HPDE6-E6E7 (cell line): ENCODE data around the gene TTC33.
A peak's percentile ranks its signal among the peaks of the same experiment; 100 is the strongest.

Source experiments
- DNase-seq: peaks from one replicate; pipeline ENCODE4 v3.0.0; 2011; ENCODE audit warnings: missing footprints; ENCODE audit errors: extremely low spot score

The TTC33 gene

GRCh38 chr5:40521108-40521785 lies 234.5 kb downstream of the TTC33 start:
- no peak for DNase-seq

- DNase-seq, result peak; percentile 96
Measured at GRCh38 chr5:40518485-40518917, 237.3 kb downstream of the TTC33 start.

DNA sequence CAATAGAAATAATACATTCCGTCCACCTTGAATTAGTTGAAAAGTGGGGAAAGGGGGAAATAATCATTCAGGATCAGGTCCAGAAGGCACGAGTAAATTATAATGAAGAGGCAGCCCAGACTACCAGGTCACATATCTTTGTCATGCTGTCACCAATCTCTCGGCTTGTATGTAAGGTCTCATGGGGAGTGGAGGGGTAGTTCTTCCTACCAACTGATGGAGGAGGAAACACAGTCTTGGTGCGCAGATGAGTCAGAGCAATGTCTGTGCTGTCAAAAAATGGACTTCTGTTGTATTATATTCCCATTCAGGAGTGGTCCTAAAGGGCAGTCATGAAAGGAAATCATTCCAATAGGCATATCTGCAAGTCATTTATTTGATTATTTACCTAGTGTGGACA lies 240.3 kb downstream of the TTC33 start:
- no peak for DNase-seq

- no peak for DNase-seq
Measured at GRCh38 chr5:40514976-40515375, 240.8 kb downstream of the TTC33 start.

DNA sequence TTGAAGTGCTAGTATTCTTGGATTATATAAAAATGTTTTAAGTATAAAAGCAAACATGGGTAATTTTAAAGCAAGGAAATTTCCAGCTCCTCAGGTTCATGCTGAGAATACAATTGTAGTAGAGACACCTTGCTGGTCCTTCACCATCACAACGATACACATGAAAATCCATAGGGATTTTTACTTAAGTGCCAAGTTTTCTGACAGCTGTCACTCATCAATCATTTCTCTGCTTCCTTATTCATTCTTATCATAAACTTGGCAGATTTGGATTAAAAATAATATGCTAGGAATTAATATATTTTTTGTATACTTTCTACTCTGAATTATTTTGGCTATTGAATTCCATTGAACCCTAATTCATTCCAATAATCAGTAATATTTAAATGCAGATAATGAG lies 244.0 kb downstream of the TTC33 start:
- no peak for DNase-seq

DNA sequence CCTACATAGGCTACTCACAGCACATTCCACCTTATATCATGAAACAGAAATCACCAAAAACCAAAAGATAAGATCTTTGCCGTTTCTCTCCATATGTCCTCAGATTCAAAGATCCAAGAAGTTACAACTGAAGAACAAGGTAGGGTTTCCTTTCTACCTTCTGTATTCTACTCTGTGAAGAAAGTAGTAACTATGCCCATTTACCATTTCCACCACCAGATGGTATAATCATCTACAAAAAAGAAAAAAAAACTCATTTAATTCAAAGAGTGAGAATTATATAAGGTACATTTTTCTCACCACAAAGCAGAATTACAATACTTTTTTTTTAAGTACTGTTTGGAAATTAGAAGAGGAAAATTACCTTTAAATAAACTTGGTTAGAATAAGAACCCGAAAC lies 248.7 kb downstream of the TTC33 start:
- DNase-seq, result no peak

DNA sequence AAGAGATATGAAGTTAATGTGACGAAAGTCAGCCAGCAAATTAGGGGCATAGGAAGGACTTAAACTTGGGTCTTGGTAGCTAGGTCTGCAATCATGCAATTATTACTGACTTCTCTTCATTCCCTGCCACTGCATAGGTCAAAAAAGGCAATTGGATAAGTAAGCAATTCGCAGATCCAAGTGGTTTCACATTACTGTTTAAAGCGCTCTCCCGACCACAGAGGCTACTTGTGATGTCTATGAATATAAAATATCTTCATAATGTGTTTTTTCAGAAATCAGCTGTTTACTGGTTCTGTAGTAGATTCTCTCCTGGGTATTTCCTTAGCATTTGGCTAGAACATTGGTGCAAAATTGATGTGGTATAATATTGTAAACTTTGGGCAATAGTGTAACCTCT lies 250.7 kb downstream of the TTC33 start:
- DNase-seq, result no peak

GRCh38 chr5:40503439-40503838 lies 252.3 kb downstream of the TTC33 start:
- no peak for DNase-seq

- no peak for DNase-seq
Measured at GRCh38 chr5:40502736-40503135, 253.0 kb downstream of the TTC33 start.

DNA sequence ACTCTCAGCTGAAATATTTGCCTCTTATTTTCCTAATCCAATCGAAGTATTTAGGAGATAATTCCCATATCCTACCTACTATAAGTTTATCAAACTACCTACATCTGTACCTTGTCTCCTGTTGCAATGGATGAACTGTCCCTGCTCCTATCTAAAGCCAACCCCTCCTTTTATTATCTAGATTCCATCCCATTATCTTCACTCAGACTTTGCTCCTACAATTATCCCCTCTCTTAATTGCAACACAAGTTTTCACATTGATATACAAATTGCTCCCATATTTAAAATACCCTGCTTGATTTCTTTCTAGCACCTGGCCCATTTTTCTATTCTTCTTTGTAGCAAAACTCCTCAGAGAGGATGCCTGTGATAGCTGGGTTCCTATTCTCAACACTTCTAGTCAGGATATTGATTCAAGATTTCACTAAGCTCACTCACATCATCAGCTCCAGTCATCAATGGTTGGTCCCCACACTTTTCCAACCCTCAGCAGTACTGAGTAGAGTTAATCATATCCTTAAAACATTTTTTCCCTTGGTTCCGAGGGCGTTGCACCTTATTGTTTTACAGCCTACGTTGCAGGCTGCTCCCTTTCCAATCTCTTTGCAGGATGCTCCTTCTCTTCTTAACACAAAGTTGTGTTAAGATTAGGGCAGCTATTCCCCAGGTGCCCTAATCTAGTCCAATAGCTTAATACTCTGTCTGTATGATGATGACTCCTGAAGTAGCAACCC lies 253.9 kb downstream of the TTC33 start:
- DNase-seq, result no peak

DNA sequence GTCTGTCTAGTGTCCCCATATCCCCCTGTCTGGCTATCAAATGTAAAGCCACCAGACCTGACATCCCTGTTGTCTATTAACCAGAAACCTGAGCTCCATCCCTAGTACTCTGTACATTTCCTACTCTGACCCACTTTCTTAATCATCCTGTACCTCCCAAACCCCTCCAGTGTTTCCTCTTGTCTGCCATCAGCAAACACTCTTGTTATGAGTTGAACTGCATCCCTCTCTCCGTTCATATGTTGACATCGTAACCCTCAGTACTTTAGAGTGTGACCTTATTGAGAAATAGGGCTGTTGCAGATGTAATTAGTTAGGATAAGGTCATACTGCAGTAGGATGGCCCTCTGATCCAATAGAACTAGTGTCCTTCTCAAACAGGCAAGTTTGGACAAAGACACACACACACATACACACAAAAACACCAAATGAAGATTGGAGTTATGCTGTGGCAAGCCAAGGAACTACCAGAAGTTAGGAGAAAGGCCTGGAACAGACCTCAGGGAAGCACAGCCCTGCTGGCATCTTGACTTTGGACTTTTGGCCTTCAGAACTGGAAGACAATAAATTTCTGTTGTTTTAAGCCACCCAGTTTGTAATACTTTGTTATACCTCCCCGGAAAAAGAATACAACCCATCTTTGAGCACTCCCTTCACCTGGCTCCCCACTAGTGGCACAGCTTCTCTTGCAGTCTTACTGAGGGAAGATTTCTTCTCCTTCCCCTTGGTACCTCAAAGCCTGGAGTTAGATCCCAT lies 256.1 kb downstream of the TTC33 start:
- DNase-seq, result no peak

DNA sequence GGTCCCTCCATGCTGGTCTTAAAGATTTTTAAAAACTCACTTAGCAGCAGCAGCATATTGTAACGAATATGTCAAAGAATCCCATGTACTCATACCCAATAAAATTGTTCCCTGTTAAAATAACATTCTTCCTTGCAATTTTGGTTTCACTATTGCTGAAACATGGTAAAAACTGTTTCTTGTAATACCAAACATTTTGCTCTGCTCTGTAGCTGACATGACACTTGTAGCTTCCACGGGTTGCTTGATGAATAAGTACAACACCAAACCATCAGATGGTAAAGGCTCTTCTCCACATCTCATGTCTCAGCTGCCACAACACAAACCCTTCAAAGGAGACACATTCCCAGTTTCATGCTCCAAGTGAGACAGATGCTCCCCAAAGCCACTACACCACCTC lies 256.8 kb downstream of the TTC33 start:
- no peak for DNase-seq

GRCh38 chr5:40497573-40497972 lies 258.2 kb downstream of the TTC33 start:
- no peak for DNase-seq

- no peak for DNase-seq
Measured at GRCh38 chr5:40495237-40495635, 260.5 kb downstream of the TTC33 start.

- no peak for DNase-seq
Measured at GRCh38 chr5:40494631-40495236, 261.0 kb downstream of the TTC33 start.

DNA sequence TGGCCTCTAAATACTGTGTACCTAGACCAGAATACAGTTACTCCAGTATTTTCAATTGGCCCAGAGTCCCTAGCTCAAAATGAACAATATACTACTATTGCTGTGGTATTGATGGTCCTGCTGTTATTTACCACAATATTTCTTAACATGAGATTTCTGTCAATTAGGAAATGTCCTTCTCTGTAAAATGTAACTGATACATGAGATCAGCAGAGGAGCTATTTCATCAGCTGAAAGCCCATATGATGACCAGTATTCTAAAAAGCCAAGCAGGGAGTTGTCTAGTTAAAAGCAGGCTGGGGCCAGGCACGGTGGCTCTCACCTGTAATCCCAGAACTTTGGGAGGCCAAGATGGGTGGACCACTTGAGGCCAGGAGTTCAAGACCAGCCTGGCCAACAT lies 263.7 kb downstream of the TTC33 start:
- no peak for DNase-seq

- DNase-seq, result no peak
Measured at GRCh38 chr5:40491644-40492043, 264.1 kb downstream of the TTC33 start.

GRCh38 chr5:40490464-40491111 lies 265.2 kb downstream of the TTC33 start:
- no peak for DNase-seq

GRCh38 chr5:40489421-40489820 lies 266.3 kb downstream of the TTC33 start:
- DNase-seq, result no peak

- no peak for DNase-seq
Measured at GRCh38 chr5:40486437-40487275, 269.1 kb downstream of the TTC33 start.
